GM23338 (cell line): ENCODE data around the gene RAB31. TPM values are rescaled to one million over a fixed set of nuclear protein-coding genes. Genes with fewer than 3 reads are reported as not detected.

Experiments used
- ATAC-seq: fragments of 200-7000 bp; cut with Tn5 transposase; 3 replicates; pipeline ENCODE4 v1.9.1; 2020
- DNase-seq: peaks from one replicate; pipeline ENCODE4 v3.0.0-alpha.2; 2015; ENCODE audit warnings: low spot score
- H2AFZ ChIP-seq: fragments of 200-600 bp; sonication (generic); 2 replicates; pipeline ENCODE4 v1.8.0; 2016; ENCODE audit warnings: antibody characterized with exemption, mild to moderate bottlenecking, moderate library complexity
- H3F3A ChIP-seq: fragments of 200-600 bp; sonication (generic); replicated peaks from 2 replicates; pipeline ENCODE4 v1.8.0; 2017; ENCODE audit warnings: antibody characterized with exemption, mixed run types, low read depth
- H3K27ac ChIP-seq: fragments of 200-600 bp; sonication (generic); 2 replicates; pipeline ENCODE4 v1.6.1; 2016; ENCODE audit warnings: low read depth
- H3K27me3 ChIP-seq: fragments of 200-600 bp; sonication (generic); 2 replicates; pipeline ENCODE4 v1.8.0; 2016; ENCODE audit warnings: mild to moderate bottlenecking, mixed run types, moderate library complexity; ENCODE audit not compliant: insufficient read depth
- H3K36me3 ChIP-seq: fragments of 200-600 bp; sonication (generic); 2 replicates; pipeline ENCODE4 v1.8.0; 2016; ENCODE audit warnings: mild to moderate bottlenecking; ENCODE audit not compliant: insufficient read depth
- H3K4me1 ChIP-seq: fragments of 200-600 bp; sonication (generic); 2 replicates; pipeline ENCODE4 v1.8.0; 2016; ENCODE audit warnings: mild to moderate bottlenecking, moderate library complexity; ENCODE audit not compliant: insufficient read depth
- H3K4me2 ChIP-seq: fragments of 200-600 bp; sonication (generic); 2 replicates; pipeline ENCODE4 v1.7.1; 2017; ENCODE audit warnings: mixed run types
- H3K4me3 ChIP-seq: fragments of 200-600 bp; sonication (generic); 2 replicates; pipeline ENCODE4 v1.6.1; 2016; ENCODE audit warnings: mixed run types
- H3K79me2 ChIP-seq: fragments of 200-600 bp; sonication (generic); replicated peaks from 2 replicates; pipeline ENCODE4 v1.8.0; 2017; ENCODE audit warnings: mild to moderate bottlenecking; ENCODE audit not compliant: insufficient read depth
- H3K9me2 ChIP-seq: fragments of 200-600 bp; sonication (generic); 2 replicates; pipeline ENCODE4 v1.8.0; 2017; ENCODE audit not compliant: insufficient read depth
- H4K20me1 ChIP-seq: fragments of 200-600 bp; sonication (generic); replicated peaks from 2 replicates; pipeline ENCODE4 v1.8.0; 2017; ENCODE audit warnings: mild to moderate bottlenecking; ENCODE audit not compliant: insufficient read depth
- H3K27ac Mint-ChIP-seq: 2 replicates; pipeline ENCODE4 v1.8.0; 2020; ENCODE audit warnings: inconsistent platforms, mild to moderate bottlenecking, moderate library complexity, mixed read lengths
- H3K27me3 Mint-ChIP-seq: 3 replicates; pipeline ENCODE4 v1.8.0; 2022; ENCODE audit warnings: low read depth, mild to moderate bottlenecking, moderate library complexity, mixed read lengths, inconsistent platforms; ENCODE audit not compliant: insufficient read depth, poor library complexity
- H3K36me3 Mint-ChIP-seq: 3 replicates; pipeline ENCODE4 v1.8.0; 2021; ENCODE audit warnings: low read depth, mild to moderate bottlenecking, inconsistent platforms, moderate library complexity, mixed read lengths
- H3K4me1 Mint-ChIP-seq: 3 replicates; pipeline ENCODE4 v1.8.0; 2020; ENCODE audit warnings: mild to moderate bottlenecking, inconsistent platforms, mixed read lengths
- H3K4me3 Mint-ChIP-seq: 3 replicates; pipeline ENCODE4 v1.8.0; 2021; ENCODE audit warnings: moderate library complexity, mild to moderate bottlenecking, inconsistent platforms, mixed read lengths
- H3K9me3 Mint-ChIP-seq: 3 replicates; pipeline ENCODE4 v1.8.0; 2020; ENCODE audit warnings: moderate library complexity, mild to moderate bottlenecking, inconsistent platforms, mixed read lengths
- CTCF ChIP-seq, 2 experiments: fragments of 200-600 bp in 1 of 2; sonication (generic) in 1 of 2; conservative IDR thresholded peaks; 2 replicates each; pipeline versions ENCODE4 v1.5.1 to v1.6.1; 2016 to 2017; ENCODE audit warnings: antibody characterized with exemption in 2 of 2, low read depth in 2 of 2, mild to moderate bottlenecking in 2 of 2, moderate library complexity in 1 of 2
- ETS1 ChIP-seq: IDR thresholded peaks from 2 replicates; pipeline ENCODE4 v1.6.1; 2016; ENCODE audit warnings: antibody characterized with exemption
- JUNB ChIP-seq: IDR thresholded peaks from one replicate; pipeline ENCODE4 v1.6.1; 2016; ENCODE audit warnings: antibody characterized with exemption; ENCODE audit not compliant: unreplicated experiment
- REST ChIP-seq: IDR thresholded peaks from one replicate; pipeline ENCODE4 v1.6.1; 2018; ENCODE audit warnings: antibody characterized with exemption; ENCODE audit not compliant: unreplicated experiment
- ZNF331 ChIP-seq: fragments of 250-450 bp; sonication (Bioruptor Pico); IDR thresholded peaks from 2 replicates; pipeline ENCODE4 v1.5.0; 2020; ENCODE audit warnings: low read depth, mild to moderate bottlenecking, moderate library complexity
- polyA plus RNA-seq: library from polyadenylated mRNA; unstranded; fragments of >200 nt; fragmentation: Nextera tagmentation; extraction: Ambion mirVana; gene quantifications from 2 replicates; pipeline ENCODE4 v1.2.1, GENCODE V29; 2016
- total RNA-seq: library from RNA; depleted of rRNA; stranded (reverse); fragments of >200 nt; shearing (Covaris generic); gene quantifications from 2 replicates; pipeline ENCODE4 v1.2.3, GENCODE V29; 2014

The RAB31 gene
- total and polyA plus RNA-seq, 2 experiments from 2014 or later, result 33.8 to 46.1 TPM

GRCh38 chr18:9852266-9853081 is 144.4 kb downstream of the RAB31 start:
- H3K36me3 ChIP-seq, result no peaks in the 10 kb centered on the region; the same call in 1 of the 2 replicates
- H3F3A ChIP-seq, result no peaks in the 10 kb centered on the region
- H3K27me3 ChIP-seq, result no peaks in the 10 kb centered on the region
- no peak overlapping the region for H3K27ac ChIP-seq
- H3K9me3 Mint-ChIP-seq, result peaks cover 8% of the 10 kb centered on the region; the same call in 2 of the 3 replicates
- H2AFZ ChIP-seq, result no peak overlapping the region
- no peak overlapping the region for H3K4me2 ChIP-seq
- no peaks in the 10 kb centered on the region for H3K79me2 ChIP-seq
- peaks cover 5% of the 10 kb centered on the region for H3K27me3 Mint-ChIP-seq
- TF ChIP-seq ETS1, result no peak
- TF ChIP-seq JUNB, result no peak
- TF ChIP-seq CTCF (conservative IDR thresholded peaks at IDR 0.05; ENCODE audit: low read depth in 2 of 2), result no peak
- no peak for TF ChIP-seq REST
- no peak for TF ChIP-seq ZNF331 (CRISPR knock-in tag)
- H4K20me1 ChIP-seq, result no peaks in the 10 kb centered on the region
- H3K4me1 ChIP-seq, result no peaks in the 10 kb centered on the region
- DNase-seq, result no peak
- no peak for ATAC-seq
- no peak overlapping the region for H3K4me3 ChIP-seq
- peaks cover 3% of the 10 kb centered on the region; the same call in 2 of the 3 replicates for H3K36me3 Mint-ChIP-seq
- no peak overlapping the region for H3K4me3 Mint-ChIP-seq
- peaks cover 10% of the 10 kb centered on the region for H3K4me1 Mint-ChIP-seq
- no peaks in the 10 kb centered on the region for H3K9me2 ChIP-seq
- no peak overlapping the region for H3K27ac Mint-ChIP-seq
